Measurements from ENCODE around the gene MRGPRE. TPM values are rescaled to one million over a fixed set of nuclear protein-coding genes. Genes with fewer than 3 reads are reported as not detected.

MRGPRE gene
- total RNA-seq, 1 experiment from 2014 or later: not detected

- H3K27me3 ChIP-seq (ENCODE audit: low read length): no peaks in the 10 kb centered on the region
- H3K27ac ChIP-seq (ENCODE audit: low read length): no peak overlapping the region
- CTCF ChIA-PET: no interaction called here
- H3K9me3 ChIP-seq (ENCODE audit: low read length): no peaks in the 10 kb centered on the region
- DNase-seq (no peak), ATAC-seq (no peak)
- TF ChIP-seq EZH2 (IDR thresholded peaks at IDR 0.05; ENCODE audit: low read length, unreplicated experiment) (no peak), CTCF (conservative IDR thresholded peaks at IDR 0.05; ENCODE audit: low read depth, low read length) (no peak), EZH2phosphoT487 (IDR thresholded peaks at IDR 0.05; ENCODE audit: borderline replicate concordance, low read length) (no peak)
- H3K9ac ChIP-seq (ENCODE audit: low read length): no peak overlapping the region
- no peaks in the 10 kb centered on the region for H3K4me1 ChIP-seq (ENCODE audit: insufficient read depth, low read length)
- no peaks in the 10 kb centered on the region for H3F3A ChIP-seq (ENCODE audit: low read length, unreplicated experiment)
- intact Hi-C loops (cut with micrococcal nuclease): no loop called here
- H3K4me2 ChIP-seq (ENCODE audit: low read length): no peak overlapping the region
- no peaks in the 10 kb centered on the region for H3K36me3 ChIP-seq (ENCODE audit: low read depth, low read length)
- no peak overlapping the region for H2AFZ ChIP-seq (ENCODE audit: low read length)
- POLR2A ChIA-PET (ENCODE audit: unreplicated experiment): no interaction called here
- no peaks in the 10 kb centered on the region for H4K20me1 ChIP-seq (ENCODE audit: low read length)
- no peaks in the 10 kb centered on the region for H3K79me2 ChIP-seq (ENCODE audit: low read length)
- H3K9me2 ChIP-seq (replicated peaks; ENCODE audit: low read length): no peaks in the 10 kb centered on the region
- H3K4me3 ChIP-seq (ENCODE audit: low read length): no peak overlapping the region
- no TSS peak for BruUV-seq (replicated peaks)
Measured at GRCh38 chr11:3228445-3228829, 3.8 kb downstream of the MRGPRE start.

GRCh38 chr11:3227568-3228444 is 4.4 kb downstream of the MRGPRE start:
- Histone ChIP-seq H3K79me2 (ENCODE audit: low read length) (no peaks in the 10 kb centered on the region), H3K9ac (ENCODE audit: low read length) (no peak overlapping the region), H3K4me1 (ENCODE audit: insufficient read depth, low read length) (no peaks in the 10 kb centered on the region), H4K20me1 (ENCODE audit: low read length) (no peaks in the 10 kb centered on the region), H3K27me3 (ENCODE audit: low read length) (no peaks in the 10 kb centered on the region), H3K36me3 (ENCODE audit: low read depth, low read length) (no peaks in the 10 kb centered on the region), H3K4me2 (ENCODE audit: low read length) (no peak overlapping the region), H3K9me2 (replicated peaks; ENCODE audit: low read length) (no peaks in the 10 kb centered on the region), H3K27ac (ENCODE audit: low read length) (no peak overlapping the region), H3F3A (ENCODE audit: low read length, unreplicated experiment) (no peaks in the 10 kb centered on the region), H2AFZ (ENCODE audit: low read length) (no peak overlapping the region), H3K9me3 (ENCODE audit: low read length) (no peaks in the 10 kb centered on the region), H3K4me3 (ENCODE audit: low read length) (no peak overlapping the region)
- DNase-seq (no peak), ATAC-seq (no peak)
- POLR2A ChIA-PET (ENCODE audit: unreplicated experiment): no interaction called here
- CTCF ChIA-PET: no interaction called here
- TF ChIP-seq EZH2 (IDR thresholded peaks at IDR 0.05; ENCODE audit: low read length, unreplicated experiment): no peak
- TF ChIP-seq EZH2phosphoT487 (IDR thresholded peaks at IDR 0.05; ENCODE audit: borderline replicate concordance, low read length): no peak
- TF ChIP-seq CTCF (conservative IDR thresholded peaks at IDR 0.05; ENCODE audit: low read depth, low read length): no peak
- intact Hi-C loops (cut with micrococcal nuclease): no loop called here
- BruUV-seq (replicated peaks): no TSS peak

- TF ChIP-seq EZH2 (IDR thresholded peaks at IDR 0.05; ENCODE audit: low read length, unreplicated experiment) (no peak), CTCF (conservative IDR thresholded peaks at IDR 0.05; ENCODE audit: low read depth, low read length) (no peak), EZH2phosphoT487 (IDR thresholded peaks at IDR 0.05; ENCODE audit: borderline replicate concordance, low read length) (no peak)
- H3K79me2 ChIP-seq (ENCODE audit: low read length): no peaks in the 10 kb centered on the region
- H3F3A ChIP-seq (ENCODE audit: low read length, unreplicated experiment): no peaks in the 10 kb centered on the region
- H3K9ac ChIP-seq (ENCODE audit: low read length): no peak overlapping the region
- peaks cover 2% of the 10 kb centered on the region for H3K27me3 ChIP-seq (ENCODE audit: low read length)
- H3K9me3 ChIP-seq (ENCODE audit: low read length): no peaks in the 10 kb centered on the region
- H3K36me3 ChIP-seq (ENCODE audit: low read depth, low read length): no peaks in the 10 kb centered on the region
- H3K9me2 ChIP-seq (replicated peaks; ENCODE audit: low read length): no peaks in the 10 kb centered on the region
- no peak overlapping the region for H3K4me3 ChIP-seq (ENCODE audit: low read length)
- CTCF ChIA-PET: no interaction called here
- H3K4me2 ChIP-seq (ENCODE audit: low read length): no peak overlapping the region
- no peaks in the 10 kb centered on the region for H4K20me1 ChIP-seq (ENCODE audit: low read length)
- POLR2A ChIA-PET (ENCODE audit: unreplicated experiment): no interaction called here
- intact Hi-C loops (cut with micrococcal nuclease): no loop called here
- H3K27ac ChIP-seq (ENCODE audit: low read length): no peak overlapping the region
- DNase-seq (no peak), ATAC-seq (no peak)
- H3K4me1 ChIP-seq (ENCODE audit: insufficient read depth, low read length): no peaks in the 10 kb centered on the region
- no TSS peak for BruUV-seq (replicated peaks)
- H2AFZ ChIP-seq (ENCODE audit: low read length): no peak overlapping the region
Measured at GRCh38 chr11:3226846-3227567, 5.2 kb downstream of the MRGPRE start.
